ENCODE measurements around the gene CCL18. TPM values are rescaled to one million over a fixed set of nuclear protein-coding genes. Genes with fewer than 3 reads are reported as not detected.

Gene CCL18
- total RNA-seq, 4 donors from 2014 or later, result 4.5 TPM; not detected in 3

DNA sequence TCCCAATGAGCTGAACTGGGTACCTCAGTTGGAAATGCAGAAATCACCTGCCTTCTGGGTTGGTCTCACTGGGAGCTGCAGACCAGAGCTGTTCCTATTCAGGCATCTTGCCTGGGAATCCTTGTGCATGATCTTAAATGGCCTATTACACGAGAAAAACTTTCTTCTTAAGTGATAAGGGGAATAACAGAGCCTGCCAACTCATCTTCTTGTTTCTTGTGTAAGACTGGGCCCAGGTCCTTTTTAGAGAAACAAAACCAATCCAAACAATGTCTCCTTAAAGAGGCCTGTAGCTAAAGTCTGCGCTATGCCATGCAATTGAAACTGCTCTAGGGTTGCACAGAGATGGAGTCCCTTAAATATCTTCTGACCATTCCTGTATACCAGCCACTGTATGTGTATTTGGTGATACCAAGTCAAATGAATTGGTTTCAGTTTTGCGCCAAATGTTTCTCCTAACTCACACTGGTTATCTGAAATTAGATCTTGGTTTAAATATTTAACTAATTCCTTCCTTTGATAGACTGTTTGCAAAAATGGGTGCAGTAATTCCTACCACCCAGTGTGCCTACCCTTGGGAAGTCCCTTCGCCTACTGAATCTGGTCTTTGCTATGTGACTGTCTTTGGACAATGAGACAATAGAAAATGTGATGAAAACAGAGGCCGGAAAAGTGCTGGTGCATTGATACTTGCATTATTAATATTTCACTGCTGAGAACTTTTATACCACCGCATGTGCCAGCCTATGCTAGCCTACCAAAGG, 39.8 kb upstream of the CCL18 start:
- H3K9me3 ChIP-seq, result peaks cover 0 to 7% (median 0%) of the 10 kb centered on the region in 4 donors
- no peaks in the 10 kb centered on the region for H3K36me3 ChIP-seq
- WGBS, 2 donors, result 88 to 97% methylated on average over 6 of the region's 6 CpGs
- H3K27ac ChIP-seq, result no peak overlapping the region
- H3K4me1 ChIP-seq, result no peaks in the 10 kb centered on the region
- no peak overlapping the region for H3K4me3 ChIP-seq
- TF ChIP-seq CTCF (IDR thresholded peaks at IDR 0.05), result no peak
- TF ChIP-seq EP300 (IDR thresholded peaks at IDR 0.05), result no peak
- TF ChIP-seq POLR2A (IDR thresholded peaks at IDR 0.05), result no peak
- no peaks in the 10 kb centered on the region for H3K27me3 ChIP-seq
- no peak for DNase-seq (ENCODE audit: low spot score in 2 of 2)

DNA sequence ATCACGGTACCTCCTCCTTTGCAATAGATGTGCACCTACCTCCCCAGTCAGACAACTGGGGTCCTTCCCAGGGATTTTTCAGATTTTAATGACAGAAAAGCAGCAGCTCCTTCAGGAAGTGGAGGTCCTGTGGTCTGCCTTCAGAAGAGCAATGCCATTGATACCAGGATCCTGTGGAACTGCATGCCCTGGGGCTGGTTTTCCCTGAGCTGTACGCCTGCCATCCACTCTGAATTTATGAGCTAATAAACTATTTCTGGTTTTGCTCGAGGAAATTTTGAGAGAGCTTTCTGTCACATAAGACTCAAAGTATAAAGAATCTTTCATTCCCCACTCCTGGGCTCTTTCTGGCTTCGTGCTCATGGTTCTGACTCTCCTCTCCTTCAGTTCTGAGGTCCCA, 36.3 kb upstream of the CCL18 start:
- WGBS, 2 donors, result 29 to 36% methylated on average over 4 of the region's 4 CpGs
- no peak for DNase-seq (ENCODE audit: low spot score in 2 of 2)
- Histone ChIP-seq H3K36me3 (no peaks in the 10 kb centered on the region), H3K27ac (no peak overlapping the region), H3K27me3 (no peaks in the 10 kb centered on the region), H3K4me1 (no peaks in the 10 kb centered on the region), H3K4me3 (no peak overlapping the region), H3K9me3 (peaks cover 0 to 6% (median 0%) of the 10 kb centered on the region in 4 donors)
- TF ChIP-seq CTCF (IDR thresholded peaks at IDR 0.05) (no peak), EP300 (IDR thresholded peaks at IDR 0.05) (no peak), POLR2A (IDR thresholded peaks at IDR 0.05) (no peak)

- 81 to 93% methylated on average over 1 of the region's 1 CpG for WGBS, 2 donors
- no peaks in the 10 kb centered on the region for H3K36me3 ChIP-seq
- H3K4me1 ChIP-seq, result no peaks in the 10 kb centered on the region
These were observed 33.1 kb upstream of the CCL18 start for GRCh38 chr17:36030956-36031355.

GRCh38 chr17:36034127-36034526, 29.9 kb upstream of the CCL18 start:
- WGBS, 2 donors, result 68 to 69% methylated on average over 3 of the region's 3 CpGs
- no peak for TF ChIP-seq EP300 (IDR thresholded peaks at IDR 0.05)
- no peaks in the 10 kb centered on the region for H3K27me3 ChIP-seq
- no peaks in the 10 kb centered on the region for H3K9me3 ChIP-seq
- H3K4me3 ChIP-seq, result no peak overlapping the region
- DNase-seq (ENCODE audit: low spot score in 2 of 2), result no peak
- no peaks in the 10 kb centered on the region for H3K36me3 ChIP-seq
- H3K27ac ChIP-seq, result no peak overlapping the region
- no peaks in the 10 kb centered on the region for H3K4me1 ChIP-seq

More at GRCh38 chr17:36030956-36031355, 33.1 kb upstream of the CCL18 start:
- DNase-seq (ENCODE audit: low spot score in 2 of 2), result no peak
- no peaks in the 10 kb centered on the region for H3K27me3 ChIP-seq
- TF ChIP-seq POLR2A (IDR thresholded peaks at IDR 0.05) (no peak), EP300 (IDR thresholded peaks at IDR 0.05) (no peak), CTCF (IDR thresholded peaks at IDR 0.05) (no peak)
- no peak overlapping the region for H3K4me3 ChIP-seq
- no peaks in the 10 kb centered on the region for H3K9me3 ChIP-seq
- no peak overlapping the region for H3K27ac ChIP-seq

GRCh38 chr17:36036235-36036634, 27.8 kb upstream of the CCL18 start:
- 84 to 89% methylated on average over 4 of the region's 4 CpGs for WGBS, 2 donors
- H3K36me3 ChIP-seq, result no peaks in the 10 kb centered on the region

More at GRCh38 chr17:36036235-36036634, 27.8 kb upstream of the CCL18 start:
- no peaks in the 10 kb centered on the region for H3K4me1 ChIP-seq
- H3K27ac ChIP-seq, result no peak overlapping the region
- DNase-seq (ENCODE audit: low spot score in 2 of 2), result no peak
- no peak overlapping the region for H3K4me3 ChIP-seq
- H3K9me3 ChIP-seq, result no peaks in the 10 kb centered on the region
- TF ChIP-seq EP300 (IDR thresholded peaks at IDR 0.05) (no peak), CTCF (IDR thresholded peaks at IDR 0.05) (no peak), POLR2A (IDR thresholded peaks at IDR 0.05) (no peak)
- H3K27me3 ChIP-seq, result no peaks in the 10 kb centered on the region

All from tibial nerve (tissue), 4 donors.